HG02759 (cell line): ENCODE results near the gene ISL2.
A peak's percentile ranks its signal among the peaks of the same experiment; 100 is the strongest.
"Not testable (repeated sequence)": the region's sequence is repeated elsewhere in the genome, so short reads cannot be mapped to it uniquely, and the experiment has no call there.

Source experiments
- ATAC-seq: cut with Tn5 transposase; IDR thresholded peaks from one replicate; pipeline ENCODE4 v1.9.1; 2021; ENCODE audit warnings: mild to moderate bottlenecking, moderate library complexity; ENCODE audit not compliant: unreplicated experiment

The ISL2 gene

DNA sequence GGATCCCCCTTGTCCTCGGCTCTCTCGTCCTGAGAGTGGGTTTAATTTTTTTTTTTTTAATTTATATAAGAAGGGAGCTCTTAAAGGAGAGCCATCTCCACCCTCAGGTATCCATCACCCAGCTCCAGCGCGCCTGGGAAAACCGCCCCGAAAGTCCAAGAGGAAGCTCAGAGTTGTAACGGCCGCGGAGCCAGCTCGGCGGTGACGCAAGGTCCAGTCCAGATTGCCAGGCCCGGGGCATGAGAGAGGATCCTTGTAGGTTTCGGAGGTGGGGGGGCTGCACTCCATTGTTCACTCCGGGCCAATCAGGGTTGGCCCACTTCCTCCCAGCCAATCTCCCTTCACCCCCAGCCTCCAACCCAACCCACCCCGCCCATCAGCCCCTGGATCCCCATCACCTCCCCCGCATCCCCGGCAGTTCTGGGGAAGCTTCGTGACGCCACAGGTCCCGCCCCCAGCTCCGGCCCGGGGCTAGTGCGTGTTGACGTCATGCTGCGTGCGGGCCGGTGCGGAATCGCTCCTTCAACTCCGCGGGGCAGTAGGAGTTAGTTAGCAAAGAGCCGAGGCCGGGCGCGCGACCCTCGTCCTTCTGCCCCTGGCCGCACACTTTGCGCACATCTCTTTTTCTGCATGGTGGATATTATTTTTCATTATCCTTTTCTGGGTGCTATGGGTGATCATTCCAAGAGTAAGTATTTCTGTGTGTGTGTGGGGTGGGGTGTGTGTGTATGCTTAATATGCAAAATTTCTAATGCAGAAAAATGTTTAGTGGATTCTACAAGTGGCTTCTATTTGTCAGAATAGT lies at the start of gene ISL2:
Gene ISL2 (plus strand): TSS at position 520 of the 805 bp plus-strand sequence. CDS start 111 bp downstream, at position 631.
- peak; percentile 51 for ATAC-seq

- no peak for ATAC-seq
Observed at GRCh38 chr15:76289582-76289981, 47.0 kb upstream of the ISL2 start.

DNA sequence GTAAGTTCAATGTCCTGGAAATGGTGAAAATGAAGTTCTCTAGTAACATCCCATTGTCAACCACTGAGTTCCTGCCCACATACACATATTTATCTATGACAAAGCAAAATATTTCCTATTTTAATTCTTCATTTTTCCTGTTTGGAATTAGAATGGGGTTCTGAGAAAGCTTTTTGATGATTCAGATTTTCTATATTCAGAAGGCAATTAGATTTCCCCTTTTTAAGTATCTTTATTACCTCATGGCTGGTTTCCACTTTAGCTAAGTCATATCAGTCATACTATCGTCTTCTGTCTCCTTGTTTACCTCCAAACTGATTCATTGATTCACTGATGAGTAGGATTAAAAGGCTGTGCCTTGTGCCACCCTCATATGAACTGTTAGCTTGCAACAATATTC lies 43.2 kb upstream of the ISL2 start:
- no peak for ATAC-seq

DNA sequence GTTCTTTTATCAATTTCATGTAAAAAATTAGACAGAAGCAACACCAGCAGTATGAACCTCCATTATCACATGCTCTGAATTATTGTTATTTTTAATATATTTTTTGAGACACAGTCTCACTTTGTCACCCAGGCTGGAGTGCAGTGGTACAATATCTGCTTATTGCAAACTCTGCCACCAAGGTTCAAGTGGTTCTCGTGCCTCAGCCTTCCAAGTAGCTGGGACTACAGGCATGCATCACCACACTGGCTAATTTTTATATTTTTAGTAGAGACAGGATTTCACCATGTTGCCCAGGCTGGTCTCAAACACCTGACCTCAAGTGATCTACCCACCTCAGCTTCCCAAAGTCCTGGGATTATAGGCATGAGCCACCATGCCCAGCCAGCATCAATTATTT lies 42.1 kb upstream of the ISL2 start:
- ATAC-seq: not testable (repeated sequence)

DNA sequence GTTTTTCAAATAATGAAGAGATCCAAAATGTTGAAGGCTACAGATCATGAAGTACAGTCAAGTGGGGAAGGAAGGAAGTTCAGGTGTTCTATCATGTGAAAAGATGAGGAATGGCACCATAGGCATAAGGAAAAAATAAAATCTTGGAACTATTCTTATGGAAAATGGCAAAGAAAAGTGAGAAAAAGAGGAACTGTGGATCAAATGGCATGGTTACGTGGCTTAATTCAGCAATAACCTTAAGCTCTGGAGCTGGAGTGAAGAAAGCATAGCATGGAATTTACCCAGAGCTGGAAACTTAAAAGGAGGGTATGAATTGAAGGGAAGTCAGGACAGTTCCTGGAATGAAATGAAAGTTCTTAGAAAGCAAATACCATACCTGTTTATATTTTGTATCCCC lies 39.7 kb upstream of the ISL2 start:
- ATAC-seq: no peak

DNA sequence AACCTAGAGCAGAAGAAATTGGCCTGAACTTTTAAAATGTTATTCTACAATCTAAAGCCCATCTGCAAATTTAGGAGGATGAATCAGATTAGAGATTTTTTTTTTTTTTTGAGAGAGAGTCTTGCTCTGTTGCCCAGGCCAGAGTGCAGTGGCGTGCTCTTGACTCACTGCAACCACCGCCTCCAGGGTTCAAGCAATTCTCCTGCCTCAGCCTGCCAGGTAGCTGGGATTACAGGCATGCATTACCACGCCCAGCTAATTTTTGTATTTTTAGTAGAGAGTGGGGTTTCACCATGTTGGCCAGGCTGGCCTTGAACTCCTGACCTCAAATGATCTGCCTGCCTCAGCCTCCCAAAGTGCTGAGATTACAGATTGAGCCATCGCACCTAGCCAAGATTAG lies 38.6 kb upstream of the ISL2 start:
- not testable (repeated sequence) for ATAC-seq

DNA sequence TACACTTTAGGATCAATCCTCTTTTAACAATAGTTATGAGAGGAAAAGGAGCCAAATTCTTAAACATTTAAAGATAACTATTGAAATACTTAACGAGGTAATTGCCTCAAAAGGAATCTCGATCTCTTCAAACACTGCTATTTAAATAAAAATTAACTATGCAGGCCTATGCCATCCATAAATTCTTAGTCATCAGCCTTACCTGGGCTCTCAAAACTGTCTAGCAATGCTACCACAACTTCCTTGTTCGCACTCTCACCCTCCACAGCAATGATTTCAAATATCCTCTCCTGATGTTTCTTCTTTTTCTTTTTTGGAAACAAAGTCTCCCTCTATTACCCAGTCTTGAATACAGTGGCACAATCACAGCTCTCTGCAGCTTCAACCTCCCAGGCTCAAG lies 37.6 kb upstream of the ISL2 start:
- no peak for ATAC-seq

DNA sequence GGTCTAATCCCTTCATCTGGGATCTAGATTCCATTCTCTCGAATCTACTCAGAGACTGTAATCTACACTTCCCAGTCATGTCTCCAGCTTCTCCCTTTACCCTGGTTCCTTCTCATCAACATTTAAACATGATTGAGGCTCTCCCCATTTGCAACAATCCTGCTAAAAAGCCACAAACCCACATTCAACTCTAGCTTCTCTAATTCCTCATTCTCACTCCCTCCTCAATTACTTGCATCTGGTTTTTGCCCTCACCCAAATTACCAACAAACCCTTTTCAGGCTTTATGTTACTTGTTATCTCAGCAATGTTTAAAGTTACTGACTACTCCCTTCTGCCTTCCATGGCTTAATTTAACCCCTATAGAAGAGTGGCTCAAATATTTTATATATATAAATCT lies 36.8 kb upstream of the ISL2 start:
- no peak for ATAC-seq

GRCh38 chr15:76303909-76304308 lies 32.7 kb upstream of the ISL2 start:
- ATAC-seq: no peak

- ATAC-seq: no peak
Observed at GRCh38 chr15:76309601-76310330, 26.8 kb upstream of the ISL2 start.

GRCh38 chr15:76310475-76311099 lies 26.0 kb upstream of the ISL2 start:
- ATAC-seq: peak; percentile 6

DNA sequence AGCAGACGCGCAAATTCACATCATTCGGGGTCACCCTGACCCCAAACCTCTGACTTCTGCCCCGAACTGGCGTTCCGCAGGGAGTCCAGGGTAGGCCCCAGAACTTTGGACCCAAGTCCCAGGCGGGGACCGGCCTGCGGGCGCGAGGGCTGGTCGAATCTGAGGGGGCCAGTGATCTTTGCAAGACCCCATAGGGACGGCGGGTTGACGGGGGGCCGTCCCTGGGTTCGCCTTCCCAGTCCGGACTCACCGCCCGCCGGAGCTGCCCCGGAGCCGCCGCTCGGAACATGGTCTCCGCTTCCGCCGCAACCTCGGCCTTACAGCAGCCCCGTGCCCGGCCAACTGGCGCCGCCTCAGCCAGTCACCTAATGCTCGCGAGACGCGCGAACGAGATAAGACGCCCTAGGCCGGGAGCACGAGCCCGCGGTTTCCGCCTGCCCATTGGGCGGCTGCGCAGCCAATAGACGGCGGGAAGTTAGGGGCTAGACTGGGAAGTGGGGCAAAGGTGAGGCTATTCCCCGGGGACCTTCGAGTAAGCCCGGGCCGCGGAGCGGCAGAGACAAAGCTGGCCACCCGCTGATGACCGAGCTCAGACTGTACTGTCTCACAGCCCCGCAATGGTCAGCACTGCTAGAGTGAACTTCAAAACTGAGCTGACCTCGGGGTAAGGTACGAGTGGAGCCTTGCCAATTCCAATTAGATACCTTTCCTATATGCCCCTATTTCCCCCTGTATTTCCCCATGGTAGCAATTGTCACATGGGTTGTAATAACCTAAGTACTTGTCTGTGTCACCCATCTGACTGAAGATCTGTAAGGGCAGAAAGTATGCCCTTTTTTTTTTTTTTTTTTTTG lies 25.2 kb upstream of the ISL2 start, which contains the start of gene ETFA:
Gene ETFA (minus strand): TSS at position 370 of the 854 bp plus-strand sequence. CDS start 81 bp downstream, at position 289.
- peak; percentile 99 for ATAC-seq

GRCh38 chr15:76312540-76313174 lies 23.9 kb upstream of the ISL2 start:
- ATAC-seq: no peak

DNA sequence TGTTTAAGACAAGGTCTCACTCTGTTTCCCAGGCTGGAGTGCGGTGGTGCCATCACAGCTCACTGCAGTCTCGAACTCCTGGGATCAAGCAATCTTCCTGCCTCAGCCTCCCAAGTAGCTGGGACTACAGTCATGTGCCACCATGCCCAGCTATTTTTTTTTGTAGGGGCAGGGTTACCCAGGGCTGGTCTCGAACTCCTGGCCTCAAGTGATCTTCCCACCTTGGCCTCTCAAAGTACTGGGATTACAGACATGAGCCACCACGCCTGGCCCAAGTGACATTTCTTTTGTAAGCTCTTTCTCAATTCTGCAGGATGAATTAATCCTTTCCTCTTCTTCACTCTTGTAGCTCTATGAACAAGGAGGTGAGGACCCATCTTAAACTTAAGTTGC lies 23.4 kb upstream of the ISL2 start:
- ATAC-seq: not testable (repeated sequence)

GRCh38 chr15:76313731-76314130 lies 22.8 kb upstream of the ISL2 start:
- ATAC-seq: no peak

- ATAC-seq: no peak
Observed at GRCh38 chr15:76320012-76320411, 16.6 kb upstream of the ISL2 start.

- no peak for ATAC-seq
Observed at GRCh38 chr15:76321171-76321570, 15.4 kb upstream of the ISL2 start.

GRCh38 chr15:76321602-76322001 lies 15.0 kb upstream of the ISL2 start:
- ATAC-seq: no peak

DNA sequence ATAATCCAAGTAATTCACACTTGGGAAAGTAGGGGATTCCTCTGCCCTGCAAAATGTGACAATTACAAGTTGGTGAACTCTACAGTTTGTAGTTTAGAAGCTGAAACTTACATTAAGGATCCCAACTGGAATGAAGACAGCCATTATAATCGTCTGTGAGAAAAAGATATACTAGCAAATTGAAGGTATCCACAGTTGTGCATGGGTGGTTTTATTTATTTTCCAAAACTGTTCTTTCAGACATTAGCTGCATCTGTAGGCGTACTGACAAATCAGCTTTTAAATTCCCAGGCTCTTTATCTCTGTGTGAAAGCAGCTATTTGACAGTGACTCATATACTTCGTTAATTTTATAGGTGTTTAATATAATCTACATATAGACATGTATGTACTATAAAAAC lies 12.5 kb upstream of the ISL2 start:
- no peak for ATAC-seq

DNA sequence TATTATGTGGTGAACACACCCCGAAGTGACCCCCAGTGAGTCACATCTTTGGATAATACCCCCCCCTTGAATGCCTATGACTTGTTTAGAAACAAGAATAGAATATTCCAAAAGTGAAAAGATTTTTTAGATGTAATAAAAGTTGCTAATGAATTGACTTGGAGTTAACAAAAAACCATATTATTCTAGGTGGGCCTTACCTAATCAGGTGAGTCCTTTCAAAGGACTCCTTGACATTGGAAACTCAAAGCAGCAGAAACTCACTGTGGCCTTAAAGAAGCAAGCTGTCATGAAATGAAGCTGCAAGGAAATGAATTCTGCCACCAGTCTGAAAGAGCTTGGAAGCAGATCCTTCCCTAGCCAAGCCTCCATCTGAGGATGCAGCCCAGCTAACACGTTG lies 10.9 kb upstream of the ISL2 start:
- ATAC-seq: no peak
